SU-DHL-6 (cell line): ENCODE measurements around the gene RASA3.

Experiments used
- EZH2phosphoT487 ChIP-seq: fragments of 200-600 bp; sonication (generic), shearing (Covaris generic); conservative IDR thresholded peaks from 2 replicates; pipeline ENCODE4 v1.6.1; 2018; ENCODE audit warnings: mild to moderate bottlenecking, antibody characterized with exemption, low read length, moderate library complexity, mixed read lengths
- TF ChIP-seq, protein P1 (sequence below): fragments of 200-600 bp; sonication (generic); IDR thresholded peaks from one replicate; pipeline ENCODE4 v1.5.1; 2017; ENCODE audit warnings: antibody characterized with exemption, mild to moderate bottlenecking, low read length, moderate library complexity; ENCODE audit not compliant: insufficient read depth, poor library complexity, severe bottlenecking

DNA sequence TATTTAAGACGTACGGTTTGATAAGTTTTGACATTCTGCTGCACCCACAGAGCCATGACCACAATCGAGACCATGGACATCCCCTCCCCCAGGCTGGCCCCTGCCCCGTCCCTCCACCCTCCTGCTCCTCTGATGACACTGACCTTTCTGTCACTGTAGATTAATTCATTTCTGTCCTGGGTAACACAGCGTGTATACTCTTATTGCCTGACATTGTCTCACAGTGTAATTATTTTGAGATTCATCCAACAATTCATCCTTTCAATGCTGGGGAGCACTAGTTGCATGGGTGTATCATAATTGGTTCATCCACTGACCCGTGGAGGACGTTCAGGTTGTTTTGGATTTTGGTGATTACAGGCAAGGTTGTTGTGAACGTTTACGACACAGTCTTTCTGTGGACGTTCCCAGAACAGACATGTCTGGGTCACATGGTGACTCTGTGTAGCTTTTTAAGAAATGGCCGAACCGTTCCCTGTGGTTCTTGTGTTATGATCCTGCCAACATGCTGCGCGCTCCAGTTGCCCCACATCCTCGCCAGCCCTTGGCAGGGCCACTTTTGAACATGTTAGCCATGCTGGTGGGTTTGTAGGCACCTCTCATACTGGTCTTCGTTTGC, 200.5 kb downstream of the RASA3 start:
- TF ChIP-seq, protein P1, sequence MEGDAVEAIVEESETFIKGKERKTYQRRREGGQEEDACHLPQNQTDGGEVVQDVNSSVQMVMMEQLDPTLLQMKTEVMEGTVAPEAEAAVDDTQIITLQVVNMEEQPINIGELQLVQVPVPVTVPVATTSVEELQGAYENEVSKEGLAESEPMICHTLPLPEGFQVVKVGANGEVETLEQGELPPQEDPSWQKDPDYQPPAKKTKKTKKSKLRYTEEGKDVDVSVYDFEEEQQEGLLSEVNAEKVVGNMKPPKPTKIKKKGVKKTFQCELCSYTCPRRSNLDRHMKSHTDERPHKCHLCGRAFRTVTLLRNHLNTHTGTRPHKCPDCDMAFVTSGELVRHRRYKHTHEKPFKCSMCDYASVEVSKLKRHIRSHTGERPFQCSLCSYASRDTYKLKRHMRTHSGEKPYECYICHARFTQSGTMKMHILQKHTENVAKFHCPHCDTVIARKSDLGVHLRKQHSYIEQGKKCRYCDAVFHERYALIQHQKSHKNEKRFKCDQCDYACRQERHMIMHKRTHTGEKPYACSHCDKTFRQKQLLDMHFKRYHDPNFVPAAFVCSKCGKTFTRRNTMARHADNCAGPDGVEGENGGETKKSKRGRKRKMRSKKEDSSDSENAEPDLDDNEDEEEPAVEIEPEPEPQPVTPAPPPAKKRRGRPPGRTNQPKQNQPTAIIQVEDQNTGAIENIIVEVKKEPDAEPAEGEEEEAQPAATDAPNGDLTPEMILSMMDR: no peak
- TF ChIP-seq EZH2phosphoT487: no peak
